ENCODE measurements around the gene RWDD3.

DNA sequence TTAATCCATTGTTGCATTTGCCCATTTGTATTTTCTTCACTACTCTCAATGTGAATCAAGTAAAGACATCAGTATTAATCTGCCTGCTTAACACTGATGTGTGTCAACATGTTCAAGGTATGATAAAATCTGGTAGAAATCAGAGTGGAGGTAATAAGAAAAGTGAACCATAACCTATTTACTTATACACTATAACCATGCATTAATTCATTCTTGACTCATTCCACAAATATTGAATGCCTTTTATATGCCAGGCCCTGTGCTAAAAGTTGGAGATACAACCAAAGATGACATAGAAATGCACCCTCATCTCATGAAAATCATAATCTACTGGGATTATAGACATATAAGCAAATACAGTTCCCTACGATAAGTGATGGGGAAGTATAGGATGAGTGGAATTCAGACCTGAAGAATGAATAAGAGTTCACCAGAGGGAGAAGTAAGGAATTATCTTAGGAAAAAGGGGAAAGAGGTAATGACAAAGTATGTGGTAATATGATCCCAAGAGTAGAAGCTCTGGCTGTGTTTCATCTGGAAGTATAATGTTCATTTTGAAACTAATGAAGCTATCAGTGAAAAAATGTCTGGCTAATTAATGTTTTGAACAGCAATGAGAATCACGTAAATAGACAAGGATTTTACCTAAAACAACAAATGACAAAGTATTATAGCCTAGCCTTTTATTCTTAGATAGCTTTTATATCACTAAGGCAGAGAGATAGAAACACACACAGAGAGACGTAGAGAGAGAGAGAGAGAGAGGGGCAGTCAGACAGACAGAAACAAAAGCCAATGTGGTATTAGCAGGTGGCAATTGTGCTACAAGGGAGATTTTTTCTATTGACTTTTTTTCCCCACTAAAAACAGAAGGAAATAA, 7.0 kb upstream of the RWDD3 start:
- TF ChIP-seq, protein P1, sequence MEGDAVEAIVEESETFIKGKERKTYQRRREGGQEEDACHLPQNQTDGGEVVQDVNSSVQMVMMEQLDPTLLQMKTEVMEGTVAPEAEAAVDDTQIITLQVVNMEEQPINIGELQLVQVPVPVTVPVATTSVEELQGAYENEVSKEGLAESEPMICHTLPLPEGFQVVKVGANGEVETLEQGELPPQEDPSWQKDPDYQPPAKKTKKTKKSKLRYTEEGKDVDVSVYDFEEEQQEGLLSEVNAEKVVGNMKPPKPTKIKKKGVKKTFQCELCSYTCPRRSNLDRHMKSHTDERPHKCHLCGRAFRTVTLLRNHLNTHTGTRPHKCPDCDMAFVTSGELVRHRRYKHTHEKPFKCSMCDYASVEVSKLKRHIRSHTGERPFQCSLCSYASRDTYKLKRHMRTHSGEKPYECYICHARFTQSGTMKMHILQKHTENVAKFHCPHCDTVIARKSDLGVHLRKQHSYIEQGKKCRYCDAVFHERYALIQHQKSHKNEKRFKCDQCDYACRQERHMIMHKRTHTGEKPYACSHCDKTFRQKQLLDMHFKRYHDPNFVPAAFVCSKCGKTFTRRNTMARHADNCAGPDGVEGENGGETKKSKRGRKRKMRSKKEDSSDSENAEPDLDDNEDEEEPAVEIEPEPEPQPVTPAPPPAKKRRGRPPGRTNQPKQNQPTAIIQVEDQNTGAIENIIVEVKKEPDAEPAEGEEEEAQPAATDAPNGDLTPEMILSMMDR (IDR thresholded peaks at IDR 0.05), result no peak
- TF ChIP-seq EZH2 (IDR thresholded peaks at IDR 0.05; ENCODE audit: borderline replicate concordance, insufficient read depth, low read depth, low read length, poor library complexity, severe bottlenecking), result no peak

Measured in B cell (primary cell).